GM19025 (cell line): ENCODE results near the gene LETMD1.
"Not testable (repeated sequence)": the region's sequence is repeated elsewhere in the genome, so short reads cannot be mapped to it uniquely, and the experiment has no call there.

Source experiments
- ATAC-seq: cut with Tn5 transposase; IDR thresholded peaks from one replicate; pipeline ENCODE4 v1.9.1; 2021; ENCODE audit warnings: mild to moderate bottlenecking, low read depth, moderate library complexity; ENCODE audit not compliant: unreplicated experiment

LETMD1 gene

GRCh38 chr12:51047655-51048540 is at the start of gene LETMD1:
TSS of gene LETMD1 (plus strand) at chr12:51048327. CDS start at chr12:51048357, 30 bp downstream.
- ATAC-seq, result peak; percentile 94

GRCh38 chr12:50999093-50999492 is 49.0 kb upstream of the LETMD1 start:
- no peak for ATAC-seq

- ATAC-seq, result no peak
Measured at GRCh38 chr12:51000245-51000644, 47.9 kb upstream of the LETMD1 start.

- ATAC-seq, result no peak
Measured at GRCh38 chr12:51001799-51002198, 46.3 kb upstream of the LETMD1 start.

GRCh38 chr12:51004504-51004903 is 43.6 kb upstream of the LETMD1 start:
- no peak for ATAC-seq

GRCh38 chr12:51005030-51005429 is 43.1 kb upstream of the LETMD1 start:
- no peak for ATAC-seq

GRCh38 chr12:51005671-51006070 is 42.5 kb upstream of the LETMD1 start:
- ATAC-seq, result no peak

GRCh38 chr12:51008329-51009055 is 39.6 kb upstream of the LETMD1 start:
- ATAC-seq, result no peak

- no peak for ATAC-seq
Measured at GRCh38 chr12:51009056-51009440, 39.1 kb upstream of the LETMD1 start.

- ATAC-seq, result no peak
Measured at GRCh38 chr12:51011955-51012354, 36.2 kb upstream of the LETMD1 start.

GRCh38 chr12:51012570-51013236 is 35.4 kb upstream of the LETMD1 start:
- no peak for ATAC-seq

GRCh38 chr12:51013441-51013840 is 34.7 kb upstream of the LETMD1 start:
- ATAC-seq, result no peak

GRCh38 chr12:51014467-51014866 is 33.7 kb upstream of the LETMD1 start:
- not testable (repeated sequence) for ATAC-seq

GRCh38 chr12:51017452-51017851 is 30.7 kb upstream of the LETMD1 start:
- no peak for ATAC-seq

GRCh38 chr12:51018956-51019355 is 29.2 kb upstream of the LETMD1 start:
- no peak for ATAC-seq

GRCh38 chr12:51019927-51020326 is 28.2 kb upstream of the LETMD1 start:
- ATAC-seq, result no peak

GRCh38 chr12:51020448-51021182 is 27.5 kb upstream of the LETMD1 start:
- ATAC-seq, result no peak

- no peak for ATAC-seq
Measured at GRCh38 chr12:51021694-51022093, 26.4 kb upstream of the LETMD1 start.

GRCh38 chr12:51023625-51024382 is 24.3 kb upstream of the LETMD1 start:
- ATAC-seq, result no peak

- no peak for ATAC-seq
Measured at GRCh38 chr12:51025338-51025835, 22.7 kb upstream of the LETMD1 start.
